ENCODE results near the gene ZNF611. TPM values are rescaled to one million over a fixed set of nuclear protein-coding genes. Genes with fewer than 3 reads are reported as not detected.
"Not testable (repeated sequence)": the region's sequence is repeated elsewhere in the genome, so short reads cannot be mapped to it uniquely, and the experiment has no call there.

ZNF611 gene
- total RNA-seq, 2 donors from 2014 or later: 15.0 to 17.1 TPM

- intact Hi-C loops (cut with DNase I): no loop called here
Observed at GRCh38 chr19:52689843-52690368, 44.9 kb downstream of the ZNF611 start.

GRCh38 chr19:52688925-52689796 is 45.7 kb downstream of the ZNF611 start:
- intact Hi-C loops (cut with DNase I); DNase-seq (ENCODE audit: low spot score): not testable (repeated sequence)

More at GRCh38 chr19:52689843-52690368, 44.9 kb downstream of the ZNF611 start:
- peak; percentile 86 for DNase-seq (ENCODE audit: low spot score)

- DNase-seq (ENCODE audit: low spot score): no peak
- intact Hi-C loops (cut with DNase I): no loop called here
Observed at GRCh38 chr19:52688335-52688734, 46.5 kb downstream of the ZNF611 start.

GRCh38 chr19:52687684-52688083 is 47.2 kb downstream of the ZNF611 start:
- DNase-seq (ENCODE audit: low spot score): no peak
- intact Hi-C loops (cut with DNase I): no loop called here

GRCh38 chr19:52685811-52686210 is 49.0 kb downstream of the ZNF611 start:
- intact Hi-C loops (cut with DNase I): no loop called here
- DNase-seq (ENCODE audit: low spot score): no peak

GRCh38 chr19:52681216-52681615 is 53.6 kb downstream of the ZNF611 start:
- intact Hi-C loops (cut with DNase I); DNase-seq (ENCODE audit: low spot score): not testable (repeated sequence)

GRCh38 chr19:52679598-52679997 is 55.2 kb downstream of the ZNF611 start:
- intact Hi-C loops (cut with DNase I): no loop called here
- no peak for DNase-seq (ENCODE audit: low spot score)

GRCh38 chr19:52675239-52675638 is 59.6 kb downstream of the ZNF611 start:
- DNase-seq (ENCODE audit: low spot score); intact Hi-C loops (cut with DNase I): not testable (repeated sequence)

GRCh38 chr19:52673014-52673413 is 61.8 kb downstream of the ZNF611 start:
- no peak for DNase-seq (ENCODE audit: low spot score)
- intact Hi-C loops (cut with DNase I): no loop called here

- DNase-seq (ENCODE audit: low spot score): no peak
- intact Hi-C loops (cut with DNase I): no loop called here
Observed at GRCh38 chr19:52670046-52670445, 64.8 kb downstream of the ZNF611 start.

- DNase-seq (ENCODE audit: low spot score): no peak
- intact Hi-C loops (cut with DNase I): no loop called here
Observed at GRCh38 chr19:52669586-52669985, 65.3 kb downstream of the ZNF611 start.

- no peak for DNase-seq (ENCODE audit: low spot score)
- intact Hi-C loops (cut with DNase I): no loop called here
Observed at GRCh38 chr19:52667972-52668371, 66.9 kb downstream of the ZNF611 start.

GRCh38 chr19:52666506-52666905 is 68.3 kb downstream of the ZNF611 start:
- DNase-seq (ENCODE audit: low spot score): no peak
- intact Hi-C loops (cut with DNase I): no loop called here

- DNase-seq (ENCODE audit: low spot score): no peak
- intact Hi-C loops (cut with DNase I): no loop called here
Observed at GRCh38 chr19:52665529-52665928, 69.3 kb downstream of the ZNF611 start.

GRCh38 chr19:52665027-52665426 is 69.8 kb downstream of the ZNF611 start:
- no peak for DNase-seq (ENCODE audit: low spot score)

GRCh38 chr19:52664461-52664860 is 70.4 kb downstream of the ZNF611 start:
- intact Hi-C loops (cut with DNase I): no loop called here
- DNase-seq (ENCODE audit: low spot score): no peak

More at GRCh38 chr19:52665027-52665426, 69.8 kb downstream of the ZNF611 start:
- intact Hi-C loops (cut with DNase I): no loop called here

- DNase-seq (ENCODE audit: low spot score): no peak
- intact Hi-C loops (cut with DNase I): no loop called here
Observed at GRCh38 chr19:52662631-52663030, 72.2 kb downstream of the ZNF611 start.

- DNase-seq (ENCODE audit: low spot score): no peak
- intact Hi-C loops (cut with DNase I): no loop called here
Observed at GRCh38 chr19:52660981-52661380, 73.9 kb downstream of the ZNF611 start.

GRCh38 chr19:52659013-52659412 is 75.8 kb downstream of the ZNF611 start:
- no peak for DNase-seq (ENCODE audit: low spot score)
- intact Hi-C loops (cut with DNase I): no loop called here

GRCh38 chr19:52658595-52658994 is 76.2 kb downstream of the ZNF611 start:
- DNase-seq (ENCODE audit: low spot score): no peak
- intact Hi-C loops (cut with DNase I): no loop called here

GRCh38 chr19:52653161-52653560 is 81.7 kb downstream of the ZNF611 start:
- intact Hi-C loops (cut with DNase I): no loop called here
- no peak for DNase-seq (ENCODE audit: low spot score)
